OCI-LY1 (cell line): ENCODE data around the gene MYRF.

Source experiments
- EZH2 ChIP-seq: fragments of 200-600 bp; sonication (generic), shearing (Covaris generic); IDR thresholded peaks from 2 replicates; pipeline ENCODE4 v1.8.0; 2017; ENCODE audit warnings: borderline replicate concordance, mixed run types, mild to moderate bottlenecking, antibody characterized with exemption, low read length, moderate library complexity, mixed read lengths
- TF ChIP-seq, protein P1 (sequence below): fragments of 200-600 bp; sonication (generic), shearing (Covaris generic); IDR thresholded peaks from 2 replicates; pipeline ENCODE4 v1.5.1; 2017; ENCODE audit warnings: mild to moderate bottlenecking, antibody characterized with exemption, low read length, moderate library complexity, mixed read lengths

DNA sequence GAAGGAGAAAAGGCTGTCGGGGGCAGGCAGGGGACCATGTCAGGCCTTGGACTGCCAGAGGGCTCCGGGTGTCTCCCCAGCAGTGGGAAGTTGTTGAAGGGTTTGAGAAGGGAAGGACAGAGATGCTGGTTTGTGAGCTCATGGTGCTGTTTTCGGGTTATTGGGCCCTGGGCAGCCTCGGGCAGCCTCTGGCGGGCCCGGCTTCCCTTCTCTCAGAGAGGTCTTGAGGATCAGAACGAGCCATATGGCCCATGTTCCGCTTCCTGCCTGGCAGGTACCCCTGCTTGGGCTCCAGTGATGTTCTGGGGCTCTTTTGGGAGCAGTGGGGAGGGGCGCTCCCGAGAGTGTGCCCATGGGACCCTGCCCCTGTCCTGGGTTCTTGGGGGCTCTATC lies 9.8 kb downstream of the MYRF start:
- TF ChIP-seq, protein P1, sequence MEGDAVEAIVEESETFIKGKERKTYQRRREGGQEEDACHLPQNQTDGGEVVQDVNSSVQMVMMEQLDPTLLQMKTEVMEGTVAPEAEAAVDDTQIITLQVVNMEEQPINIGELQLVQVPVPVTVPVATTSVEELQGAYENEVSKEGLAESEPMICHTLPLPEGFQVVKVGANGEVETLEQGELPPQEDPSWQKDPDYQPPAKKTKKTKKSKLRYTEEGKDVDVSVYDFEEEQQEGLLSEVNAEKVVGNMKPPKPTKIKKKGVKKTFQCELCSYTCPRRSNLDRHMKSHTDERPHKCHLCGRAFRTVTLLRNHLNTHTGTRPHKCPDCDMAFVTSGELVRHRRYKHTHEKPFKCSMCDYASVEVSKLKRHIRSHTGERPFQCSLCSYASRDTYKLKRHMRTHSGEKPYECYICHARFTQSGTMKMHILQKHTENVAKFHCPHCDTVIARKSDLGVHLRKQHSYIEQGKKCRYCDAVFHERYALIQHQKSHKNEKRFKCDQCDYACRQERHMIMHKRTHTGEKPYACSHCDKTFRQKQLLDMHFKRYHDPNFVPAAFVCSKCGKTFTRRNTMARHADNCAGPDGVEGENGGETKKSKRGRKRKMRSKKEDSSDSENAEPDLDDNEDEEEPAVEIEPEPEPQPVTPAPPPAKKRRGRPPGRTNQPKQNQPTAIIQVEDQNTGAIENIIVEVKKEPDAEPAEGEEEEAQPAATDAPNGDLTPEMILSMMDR, result no peak
- no peak for TF ChIP-seq EZH2
